Measurements from ENCODE around the gene CD38. TPM values are rescaled to one million over a fixed set of nuclear protein-coding genes. Genes with fewer than 3 reads are reported as not detected.

CD38 gene
- total RNA-seq, 1 experiment from 2014 or later: not detected

GRCh38 chr4:15891312-15891711 is 113.2 kb downstream of the CD38 start:
- no TSS peak for BruUV-seq (replicated peaks)
- H3K27me3 ChIP-seq (replicated peaks; ENCODE audit: insufficient read depth, low read depth, low read length, poor library complexity): no peaks in the 10 kb centered on the region
- H3K4me1 ChIP-seq (ENCODE audit: insufficient read depth, low read length, poor library complexity, severe bottlenecking): peaks cover 32% of the 10 kb centered on the region
- DNase-seq (ENCODE audit: low spot score): peak; percentile 77
- no peaks in the 10 kb centered on the region for H3K9me3 ChIP-seq (ENCODE audit: low read depth, low read length, poor library complexity, severe bottlenecking)
- CTCF ChIA-PET: interaction anchor here (0.6 to 1.3 kb wide), 2 partner anchors 64 to 306 kb away, joined by 5 to 6 read pairs; no protein-coding TSS in a partner anchor
- intact Hi-C loops (cut with micrococcal nuclease; ENCODE audit: unreplicated experiment): no loop called here
- peak overlapping the region; percentile 45 for H3K27ac ChIP-seq (ENCODE audit: low read depth, low read length, poor library complexity, severe bottlenecking)
- no peaks in the 10 kb centered on the region for H3K36me3 ChIP-seq (ENCODE audit: insufficient read depth, low read length, poor library complexity, severe bottlenecking)
- POLR2A ChIA-PET (ENCODE audit: low non-redundant PET): no interaction called here
- no peak for TF ChIP-seq EZH2 (IDR thresholded peaks at IDR 0.05; ENCODE audit: borderline replicate concordance, low read depth, low read length, poor library complexity, severe bottlenecking)
- no peak for TF ChIP-seq CTCF (conservative IDR thresholded peaks at IDR 0.05; ENCODE audit: low read depth, low read length)
- H3K4me3 ChIP-seq (ENCODE audit: low read depth, low read length, poor library complexity, severe bottlenecking): no peak overlapping the region

- no peaks in the 10 kb centered on the region for H3K27me3 ChIP-seq (replicated peaks; ENCODE audit: insufficient read depth, low read depth, low read length, poor library complexity)
- H3K4me3 ChIP-seq (ENCODE audit: low read depth, low read length, poor library complexity, severe bottlenecking): no peak overlapping the region
- intact Hi-C loops (cut with micrococcal nuclease; ENCODE audit: unreplicated experiment): no loop called here
- CTCF ChIA-PET: no interaction called here
- TF ChIP-seq CTCF (conservative IDR thresholded peaks at IDR 0.05; ENCODE audit: low read depth, low read length) (no peak), EZH2 (IDR thresholded peaks at IDR 0.05; ENCODE audit: borderline replicate concordance, low read depth, low read length, poor library complexity, severe bottlenecking) (no peak)
- DNase-seq (ENCODE audit: low spot score): no peak
- no peaks in the 10 kb centered on the region for H3K9me3 ChIP-seq (ENCODE audit: low read depth, low read length, poor library complexity, severe bottlenecking)
- BruUV-seq (replicated peaks): no TSS peak
- no peaks in the 10 kb centered on the region for H3K36me3 ChIP-seq (ENCODE audit: insufficient read depth, low read length, poor library complexity, severe bottlenecking)
- peaks cover 28% of the 10 kb centered on the region for H3K4me1 ChIP-seq (ENCODE audit: insufficient read depth, low read length, poor library complexity, severe bottlenecking)
- no peak overlapping the region for H3K27ac ChIP-seq (ENCODE audit: low read depth, low read length, poor library complexity, severe bottlenecking)
- POLR2A ChIA-PET (ENCODE audit: low non-redundant PET): no interaction called here
Observed at GRCh38 chr4:15893962-15894361, 115.8 kb downstream of the CD38 start.

GRCh38 chr4:15894393-15894792 is 116.3 kb downstream of the CD38 start:
- intact Hi-C loops (cut with micrococcal nuclease; ENCODE audit: unreplicated experiment): no loop called here
- POLR2A ChIA-PET (ENCODE audit: low non-redundant PET): no interaction called here
- no TSS peak for BruUV-seq (replicated peaks)

More at GRCh38 chr4:15894393-15894792, 116.3 kb downstream of the CD38 start:
- no peak overlapping the region for H3K27ac ChIP-seq (ENCODE audit: low read depth, low read length, poor library complexity, severe bottlenecking)
- H3K27me3 ChIP-seq (replicated peaks; ENCODE audit: insufficient read depth, low read depth, low read length, poor library complexity): no peaks in the 10 kb centered on the region
- peaks cover 24% of the 10 kb centered on the region for H3K4me1 ChIP-seq (ENCODE audit: insufficient read depth, low read length, poor library complexity, severe bottlenecking)
- DNase-seq (ENCODE audit: low spot score): no peak
- CTCF ChIA-PET: interaction anchor here (1.0 kb wide), 1 partner anchor 12 kb away, joined by 3 read pairs; no protein-coding TSS in a partner anchor
- H3K4me3 ChIP-seq (ENCODE audit: low read depth, low read length, poor library complexity, severe bottlenecking): no peak overlapping the region
- no peaks in the 10 kb centered on the region for H3K9me3 ChIP-seq (ENCODE audit: low read depth, low read length, poor library complexity, severe bottlenecking)
- TF ChIP-seq EZH2 (IDR thresholded peaks at IDR 0.05; ENCODE audit: borderline replicate concordance, low read depth, low read length, poor library complexity, severe bottlenecking) (no peak), CTCF (conservative IDR thresholded peaks at IDR 0.05; ENCODE audit: low read depth, low read length) (no peak)
- H3K36me3 ChIP-seq (ENCODE audit: insufficient read depth, low read length, poor library complexity, severe bottlenecking): no peaks in the 10 kb centered on the region

All from A673 (cell line).